ENCODE measurements around the gene MDFIC. TPM values are rescaled to one million over a fixed set of nuclear protein-coding genes. Genes with fewer than 3 reads are reported as not detected.

MDFIC gene
- total RNA-seq, 3 donors from 2014 or later (not counting 1 experiment from before 2014, with no cell fraction given): 19.1 to 24.0 (median 21.8) TPM

- Histone ChIP-seq H3K36me3 (ENCODE audit: control insufficient read depth, insufficient read depth, low read length) (no peaks in the 10 kb centered on the region), H3K27ac (ENCODE audit: low read length) (no peak overlapping the region), H3K9me3 (ENCODE audit: control insufficient read depth, insufficient read depth, low read length) (no peaks in the 10 kb centered on the region), H3K27me3 (ENCODE audit: control insufficient read depth, insufficient read depth, low read length) (no peaks in the 10 kb centered on the region), H3K4me3 (ENCODE audit: low read length) (no peak overlapping the region), H3K4me1 (ENCODE audit: control insufficient read depth, insufficient read depth, low read length) (no peaks in the 10 kb centered on the region)
- H3K4me3 Mint-ChIP-seq: no peak overlapping the region
- intact Hi-C loops (cut with micrococcal nuclease): no loop called here
- ATAC-seq (no peak), DNase-seq (no peak)
- 95% methylated on average over 4 of the region's 6 CpGs for WGBS (ENCODE audit: insufficient coverage)
- no peaks in the 10 kb centered on the region for H3K9me3 Mint-ChIP-seq
- H3K27me3 Mint-ChIP-seq (ENCODE audit: low read depth in 2 of 2): peaks cover 3 to 6% of the 10 kb centered on the region in 2 donors
- no peaks in the 10 kb centered on the region for H3K4me1 Mint-ChIP-seq
- H3K27ac Mint-ChIP-seq: no peak overlapping the region
- H3K36me3 Mint-ChIP-seq: no peaks in the 10 kb centered on the region
- TF ChIP-seq, protein P1, sequence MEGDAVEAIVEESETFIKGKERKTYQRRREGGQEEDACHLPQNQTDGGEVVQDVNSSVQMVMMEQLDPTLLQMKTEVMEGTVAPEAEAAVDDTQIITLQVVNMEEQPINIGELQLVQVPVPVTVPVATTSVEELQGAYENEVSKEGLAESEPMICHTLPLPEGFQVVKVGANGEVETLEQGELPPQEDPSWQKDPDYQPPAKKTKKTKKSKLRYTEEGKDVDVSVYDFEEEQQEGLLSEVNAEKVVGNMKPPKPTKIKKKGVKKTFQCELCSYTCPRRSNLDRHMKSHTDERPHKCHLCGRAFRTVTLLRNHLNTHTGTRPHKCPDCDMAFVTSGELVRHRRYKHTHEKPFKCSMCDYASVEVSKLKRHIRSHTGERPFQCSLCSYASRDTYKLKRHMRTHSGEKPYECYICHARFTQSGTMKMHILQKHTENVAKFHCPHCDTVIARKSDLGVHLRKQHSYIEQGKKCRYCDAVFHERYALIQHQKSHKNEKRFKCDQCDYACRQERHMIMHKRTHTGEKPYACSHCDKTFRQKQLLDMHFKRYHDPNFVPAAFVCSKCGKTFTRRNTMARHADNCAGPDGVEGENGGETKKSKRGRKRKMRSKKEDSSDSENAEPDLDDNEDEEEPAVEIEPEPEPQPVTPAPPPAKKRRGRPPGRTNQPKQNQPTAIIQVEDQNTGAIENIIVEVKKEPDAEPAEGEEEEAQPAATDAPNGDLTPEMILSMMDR (IDR thresholded peaks at IDR 0.05): no peak
These were observed 126.2 kb downstream of the MDFIC start for GRCh38 chr7:115047958-115048720.

GRCh38 chr7:115052706-115053105 is 130.8 kb downstream of the MDFIC start:
- no peaks in the 10 kb centered on the region for H3K27me3 ChIP-seq (ENCODE audit: control insufficient read depth, insufficient read depth, low read length)
- no peaks in the 10 kb centered on the region for H3K4me1 Mint-ChIP-seq
- no peaks in the 10 kb centered on the region for H3K36me3 Mint-ChIP-seq
- no peaks in the 10 kb centered on the region for H3K36me3 ChIP-seq (ENCODE audit: control insufficient read depth, insufficient read depth, low read length)
- DNase-seq: no peak
- H3K4me3 Mint-ChIP-seq: no peak overlapping the region
- H3K4me3 ChIP-seq (ENCODE audit: low read length): no peak overlapping the region
- H3K27ac Mint-ChIP-seq: no peak overlapping the region
- peaks cover 6% of the 10 kb centered on the region in 2 donors for H3K27me3 Mint-ChIP-seq (ENCODE audit: low read depth in 2 of 2)
- H3K9me3 Mint-ChIP-seq: no peaks in the 10 kb centered on the region
- no peaks in the 10 kb centered on the region for H3K9me3 ChIP-seq (ENCODE audit: control insufficient read depth, insufficient read depth, low read length)
- WGBS (ENCODE audit: insufficient coverage): 95% methylated on average over 4 of the region's 4 CpGs
- ATAC-seq: no peak
- TF ChIP-seq, protein P1 (IDR thresholded peaks at IDR 0.05): no peak
- H3K27ac ChIP-seq (ENCODE audit: low read length): no peak overlapping the region
- no peaks in the 10 kb centered on the region for H3K4me1 ChIP-seq (ENCODE audit: control insufficient read depth, insufficient read depth, low read length)
- intact Hi-C loops (cut with micrococcal nuclease): no loop called here

GRCh38 chr7:115054478-115055065 is 132.7 kb downstream of the MDFIC start:
- Histone ChIP-seq H3K27ac (ENCODE audit: low read length) (no peak overlapping the region), H3K27me3 (ENCODE audit: control insufficient read depth, insufficient read depth, low read length) (no peaks in the 10 kb centered on the region), H3K9me3 (ENCODE audit: control insufficient read depth, insufficient read depth, low read length) (no peaks in the 10 kb centered on the region), H3K4me3 (ENCODE audit: low read length) (no peak overlapping the region), H3K36me3 (ENCODE audit: control insufficient read depth, insufficient read depth, low read length) (no peaks in the 10 kb centered on the region), H3K4me1 (ENCODE audit: control insufficient read depth, insufficient read depth, low read length) (no peaks in the 10 kb centered on the region)
- no peaks in the 10 kb centered on the region for H3K9me3 Mint-ChIP-seq
- peaks cover 6% of the 10 kb centered on the region in 2 donors for H3K27me3 Mint-ChIP-seq (ENCODE audit: low read depth in 2 of 2)
- 75% methylated on average over 3 of the region's 3 CpGs for WGBS (ENCODE audit: insufficient coverage)
- no peak for DNase-seq
- ATAC-seq: no peak
- no peak overlapping the region for H3K4me3 Mint-ChIP-seq
- H3K27ac Mint-ChIP-seq: no peak overlapping the region
- no peaks in the 10 kb centered on the region for H3K36me3 Mint-ChIP-seq
- TF ChIP-seq, protein P1 (IDR thresholded peaks at IDR 0.05): no peak
- intact Hi-C loops (cut with micrococcal nuclease): no loop called here
- no peaks in the 10 kb centered on the region for H3K4me1 Mint-ChIP-seq

All from natural killer cell (primary cell).